Measurements from ENCODE around the gene ANOS1.
"Not testable (repeated sequence)": the region's sequence is repeated elsewhere in the genome, so short reads cannot be mapped to it uniquely, and the experiment has no call there.

Gene ANOS1

DNA sequence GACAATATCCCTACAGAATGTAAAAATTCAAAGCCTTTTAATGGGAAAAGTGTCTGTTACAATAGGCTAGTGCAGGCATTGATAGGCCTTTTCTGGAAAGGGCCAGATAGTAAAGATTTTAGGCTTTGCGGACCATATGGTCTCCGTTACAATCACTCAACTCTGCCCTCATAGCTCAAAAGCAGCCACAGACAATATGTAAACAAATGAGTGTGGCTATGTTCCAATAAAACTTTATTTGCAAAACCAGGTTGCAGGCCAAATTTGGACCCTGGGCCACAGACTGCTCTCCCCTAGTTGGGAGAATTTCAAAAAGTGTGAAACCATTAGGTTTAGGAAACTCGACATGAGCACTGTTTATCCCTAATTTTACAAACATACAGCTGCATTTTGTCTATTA lies 155.1 kb downstream of the ANOS1 start:
- Histone ChIP-seq H3K4me3 (ENCODE audit: control insufficient read depth in 1 of 7, extremely low read depth in 1 of 7, insufficient read depth in 4 of 7, low read depth in 2 of 7, low read length in 6 of 7) (no peak overlapping the region), H3K27ac (ENCODE audit: insufficient read depth in 1 of 2, low read depth in 1 of 2, low read length in 2 of 2, poor library complexity in 1 of 2, severe bottlenecking in 2 of 2) (no peak overlapping the region), H3K27me3 (replicated peaks in 2 of 5; ENCODE audit: control insufficient read depth in 4 of 5, insufficient read depth in 5 of 5, low read length in 4 of 5) (no peaks in the 10 kb centered on the region), H3K36me3 (ENCODE audit: control insufficient read depth in 4 of 4, insufficient read depth in 4 of 4, low read length in 3 of 4) (no peaks in the 10 kb centered on the region), H3K9me3 (ENCODE audit: control extremely low read depth in 1 of 5, control insufficient read depth in 4 of 5, insufficient read depth in 2 of 5, low read depth in 1 of 5, low read length in 4 of 5) (peaks cover 0 to 1% (median 0%) of the 10 kb centered on the region in 5 experiments), H3K4me1 (ENCODE audit: control extremely low read depth in 1 of 4, control insufficient read depth in 4 of 4, insufficient read depth in 4 of 4, low read length in 3 of 4) (no peaks in the 10 kb centered on the region)
- DNase-seq: no peak
- ChIA-PET CTCF (no interaction called here), POLR2A (no interaction called here)
- no CpG with 5 or more reads among the region's 3 CpGs for WGBS (ENCODE audit: insufficient coverage)

DNA sequence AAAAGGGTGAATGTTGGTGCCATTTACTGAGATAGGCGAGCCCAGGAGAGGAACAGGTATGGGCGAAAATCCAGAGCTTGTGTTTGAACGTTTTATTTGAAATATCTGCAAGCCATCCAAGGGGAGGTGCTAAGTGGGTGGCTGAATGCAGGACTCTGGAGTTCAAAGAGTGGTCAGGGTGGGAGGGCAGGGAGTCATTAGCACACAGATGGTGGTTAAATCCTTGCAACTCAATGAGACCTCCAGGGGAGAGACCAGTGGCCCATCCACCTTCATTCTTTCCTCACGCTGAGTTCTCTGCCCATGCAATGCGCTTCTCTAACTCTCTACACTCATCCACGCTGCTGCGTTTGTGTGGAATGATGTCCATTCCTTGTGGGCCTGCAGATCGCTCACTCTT lies 166.2 kb downstream of the ANOS1 start:
- H3K4me3 ChIP-seq (ENCODE audit: control insufficient read depth in 1 of 7, extremely low read depth in 1 of 7, insufficient read depth in 4 of 7, low read depth in 2 of 7, low read length in 6 of 7): no peak overlapping the region
- no peak for DNase-seq
- WGBS (ENCODE audit: insufficient coverage): 66% methylated on average over 7 of the region's 8 CpGs
- POLR2A ChIA-PET: no interaction called here
- no peaks in the 10 kb centered on the region for H3K9me3 ChIP-seq (ENCODE audit: control extremely low read depth in 1 of 5, control insufficient read depth in 4 of 5, insufficient read depth in 2 of 5, low read depth in 1 of 5, low read length in 4 of 5)
- no peaks in the 10 kb centered on the region for H3K4me1 ChIP-seq (ENCODE audit: control extremely low read depth in 1 of 4, control insufficient read depth in 4 of 4, insufficient read depth in 4 of 4, low read length in 3 of 4)
- no peaks in the 10 kb centered on the region for H3K27me3 ChIP-seq (replicated peaks in 2 of 5; ENCODE audit: control insufficient read depth in 4 of 5, insufficient read depth in 5 of 5, low read length in 4 of 5)
- no peak overlapping the region for H3K27ac ChIP-seq (ENCODE audit: insufficient read depth in 1 of 2, low read depth in 1 of 2, low read length in 2 of 2, poor library complexity in 1 of 2, severe bottlenecking in 2 of 2)
- no peaks in the 10 kb centered on the region for H3K36me3 ChIP-seq (ENCODE audit: control insufficient read depth in 4 of 4, insufficient read depth in 4 of 4, low read length in 3 of 4)
- CTCF ChIA-PET: no interaction called here

DNA sequence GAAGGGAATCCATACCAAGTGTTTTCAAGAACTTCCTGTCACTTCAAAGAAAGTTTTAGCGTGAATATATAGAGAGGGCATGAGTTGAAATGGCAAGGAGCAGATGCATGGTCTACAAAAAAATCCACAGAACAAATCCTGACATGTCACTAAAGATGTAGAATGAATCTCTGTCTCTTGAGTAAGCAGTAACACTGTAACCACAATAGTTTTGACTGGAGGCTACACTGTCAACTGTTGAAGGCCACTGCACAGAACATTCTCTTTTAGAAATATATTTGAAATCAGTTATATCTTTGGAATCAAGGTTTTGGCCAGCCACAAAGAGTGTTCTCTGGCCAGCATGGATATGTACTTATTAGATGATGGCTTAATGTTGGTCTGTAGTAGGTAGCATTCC lies 183.5 kb downstream of the ANOS1 start:
- Histone ChIP-seq H3K4me3 (ENCODE audit: control insufficient read depth in 1 of 7, extremely low read depth in 1 of 7, insufficient read depth in 4 of 7, low read depth in 2 of 7, low read length in 6 of 7) (no peak overlapping the region), H3K4me1 (ENCODE audit: control extremely low read depth in 1 of 4, control insufficient read depth in 4 of 4, insufficient read depth in 4 of 4, low read length in 3 of 4) (no peaks in the 10 kb centered on the region), H3K27me3 (replicated peaks in 2 of 5; ENCODE audit: control insufficient read depth in 4 of 5, insufficient read depth in 5 of 5, low read length in 4 of 5) (no peaks in the 10 kb centered on the region), H3K27ac (ENCODE audit: insufficient read depth in 1 of 2, low read depth in 1 of 2, low read length in 2 of 2, poor library complexity in 1 of 2, severe bottlenecking in 2 of 2) (no peak overlapping the region), H3K9me3 (ENCODE audit: control extremely low read depth in 1 of 5, control insufficient read depth in 4 of 5, insufficient read depth in 2 of 5, low read depth in 1 of 5, low read length in 4 of 5) (no peaks in the 10 kb centered on the region), H3K36me3 (ENCODE audit: control insufficient read depth in 4 of 4, insufficient read depth in 4 of 4, low read length in 3 of 4) (no peaks in the 10 kb centered on the region)
- ChIA-PET CTCF (no interaction called here), POLR2A (no interaction called here)
- DNase-seq: no peak
- no CpG with 5 or more reads among the region's 1 CpG for WGBS (ENCODE audit: insufficient coverage)

DNA sequence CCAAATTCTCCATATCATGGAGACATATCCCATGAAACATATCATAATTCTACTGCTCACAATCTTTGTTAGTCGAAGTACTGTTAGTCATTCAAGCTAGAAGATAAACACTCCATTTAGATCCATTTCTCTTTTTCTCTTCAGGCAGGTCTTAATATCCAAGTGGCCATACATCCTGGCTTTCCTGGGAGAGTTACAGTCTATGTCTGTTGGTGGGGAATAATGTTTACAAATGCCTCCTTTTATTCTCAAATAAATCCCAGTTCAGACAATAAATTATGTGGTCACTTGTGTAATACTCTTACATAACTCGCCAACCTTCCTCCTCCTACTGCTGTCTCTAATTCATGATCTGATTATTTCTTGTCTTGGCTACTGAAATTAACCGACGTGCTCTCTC lies 185.2 kb downstream of the ANOS1 start:
- WGBS (ENCODE audit: insufficient coverage): 94% methylated on average over 4 of the region's 4 CpGs
- Histone ChIP-seq H3K27me3 (replicated peaks in 2 of 5; ENCODE audit: control insufficient read depth in 4 of 5, insufficient read depth in 5 of 5, low read length in 4 of 5) (no peaks in the 10 kb centered on the region), H3K4me1 (ENCODE audit: control extremely low read depth in 1 of 4, control insufficient read depth in 4 of 4, insufficient read depth in 4 of 4, low read length in 3 of 4) (no peaks in the 10 kb centered on the region), H3K9me3 (ENCODE audit: control extremely low read depth in 1 of 5, control insufficient read depth in 4 of 5, insufficient read depth in 2 of 5, low read depth in 1 of 5, low read length in 4 of 5) (no peaks in the 10 kb centered on the region), H3K4me3 (ENCODE audit: control insufficient read depth in 1 of 7, extremely low read depth in 1 of 7, insufficient read depth in 4 of 7, low read depth in 2 of 7, low read length in 6 of 7) (no peak overlapping the region), H3K36me3 (ENCODE audit: control insufficient read depth in 4 of 4, insufficient read depth in 4 of 4, low read length in 3 of 4) (no peaks in the 10 kb centered on the region), H3K27ac (ENCODE audit: insufficient read depth in 1 of 2, low read depth in 1 of 2, low read length in 2 of 2, poor library complexity in 1 of 2, severe bottlenecking in 2 of 2) (no peak overlapping the region)
- ChIA-PET POLR2A (no interaction called here), CTCF (no interaction called here)
- no peak for DNase-seq

DNA sequence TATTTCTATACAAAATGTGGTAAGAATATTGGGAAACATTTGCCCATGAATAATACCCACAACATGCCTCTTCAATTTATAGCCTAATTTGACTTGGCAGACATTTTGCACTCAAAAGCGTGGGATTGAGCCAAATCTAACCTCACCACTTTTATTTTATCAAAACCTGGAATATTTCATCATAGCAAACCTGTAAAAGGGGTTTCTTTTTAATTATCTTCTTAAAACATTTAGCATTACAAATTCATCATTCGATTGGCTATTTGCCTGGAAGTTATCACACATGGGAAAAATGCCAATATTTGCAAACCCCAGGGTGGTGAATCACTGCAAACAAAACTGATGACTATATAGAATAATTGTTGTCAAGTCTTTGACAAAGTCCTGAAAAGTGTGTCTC lies 211.1 kb downstream of the ANOS1 start:
- CTCF ChIA-PET: no interaction called here
- H3K27me3 ChIP-seq (replicated peaks in 2 of 5; ENCODE audit: control insufficient read depth in 4 of 5, insufficient read depth in 5 of 5, low read length in 4 of 5): peaks cover 0 to 3% (median 0%) of the 10 kb centered on the region in 5 experiments
- no peak for DNase-seq
- no peaks in the 10 kb centered on the region for H3K9me3 ChIP-seq (ENCODE audit: control extremely low read depth in 1 of 5, control insufficient read depth in 4 of 5, insufficient read depth in 2 of 5, low read depth in 1 of 5, low read length in 4 of 5)
- no peaks in the 10 kb centered on the region for H3K36me3 ChIP-seq (ENCODE audit: control insufficient read depth in 4 of 4, insufficient read depth in 4 of 4, low read length in 3 of 4)
- H3K4me3 ChIP-seq (ENCODE audit: control insufficient read depth in 1 of 7, extremely low read depth in 1 of 7, insufficient read depth in 4 of 7, low read depth in 2 of 7, low read length in 6 of 7): no peak overlapping the region
- H3K4me1 ChIP-seq (ENCODE audit: control extremely low read depth in 1 of 4, control insufficient read depth in 4 of 4, insufficient read depth in 4 of 4, low read length in 3 of 4): no peaks in the 10 kb centered on the region
- no peak overlapping the region for H3K27ac ChIP-seq (ENCODE audit: insufficient read depth in 1 of 2, low read depth in 1 of 2, low read length in 2 of 2, poor library complexity in 1 of 2, severe bottlenecking in 2 of 2)
- 86% methylated on average over 1 of the region's 2 CpGs for WGBS (ENCODE audit: insufficient coverage)
- POLR2A ChIA-PET: no interaction called here

DNA sequence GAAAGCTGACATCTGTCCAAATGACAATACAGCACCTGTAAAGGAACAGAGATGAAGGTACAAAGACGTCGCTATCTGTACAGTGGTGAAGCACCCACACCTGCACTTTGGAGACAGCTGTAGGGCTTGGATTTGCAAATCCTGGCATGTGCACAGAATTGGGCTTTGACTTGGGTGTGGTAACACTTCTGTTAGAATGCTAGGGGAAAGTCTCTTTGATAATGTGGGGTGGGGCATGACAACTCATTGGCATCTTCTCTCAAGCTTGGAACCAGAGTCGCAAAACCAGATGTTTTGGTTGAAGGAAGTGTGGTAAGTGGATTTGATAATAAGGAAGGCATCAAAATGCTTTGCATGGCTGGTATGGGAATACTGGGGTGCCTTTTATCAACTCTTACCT lies 211.8 kb downstream of the ANOS1 start:
- ChIA-PET CTCF (interaction anchor here (0.6 kb wide), 1 partner anchor 471 kb away, joined by 3 read pairs; no protein-coding TSS in a partner anchor), POLR2A (no interaction called here)
- Histone ChIP-seq H3K27me3 (replicated peaks in 2 of 5; ENCODE audit: control insufficient read depth in 4 of 5, insufficient read depth in 5 of 5, low read length in 4 of 5) (peaks cover 0 to 3% (median 0%) of the 10 kb centered on the region in 5 experiments), H3K4me3 (ENCODE audit: control insufficient read depth in 1 of 7, extremely low read depth in 1 of 7, insufficient read depth in 4 of 7, low read depth in 2 of 7, low read length in 6 of 7) (no peak overlapping the region), H3K9me3 (ENCODE audit: control extremely low read depth in 1 of 5, control insufficient read depth in 4 of 5, insufficient read depth in 2 of 5, low read depth in 1 of 5, low read length in 4 of 5) (no peaks in the 10 kb centered on the region), H3K36me3 (ENCODE audit: control insufficient read depth in 4 of 4, insufficient read depth in 4 of 4, low read length in 3 of 4) (no peaks in the 10 kb centered on the region), H3K4me1 (ENCODE audit: control extremely low read depth in 1 of 4, control insufficient read depth in 4 of 4, insufficient read depth in 4 of 4, low read length in 3 of 4) (no peaks in the 10 kb centered on the region), H3K27ac (ENCODE audit: insufficient read depth in 1 of 2, low read depth in 1 of 2, low read length in 2 of 2, poor library complexity in 1 of 2, severe bottlenecking in 2 of 2) (no peak overlapping the region)
- no peak for DNase-seq
- 55% methylated on average over 3 of the region's 3 CpGs for WGBS (ENCODE audit: insufficient coverage)

DNA sequence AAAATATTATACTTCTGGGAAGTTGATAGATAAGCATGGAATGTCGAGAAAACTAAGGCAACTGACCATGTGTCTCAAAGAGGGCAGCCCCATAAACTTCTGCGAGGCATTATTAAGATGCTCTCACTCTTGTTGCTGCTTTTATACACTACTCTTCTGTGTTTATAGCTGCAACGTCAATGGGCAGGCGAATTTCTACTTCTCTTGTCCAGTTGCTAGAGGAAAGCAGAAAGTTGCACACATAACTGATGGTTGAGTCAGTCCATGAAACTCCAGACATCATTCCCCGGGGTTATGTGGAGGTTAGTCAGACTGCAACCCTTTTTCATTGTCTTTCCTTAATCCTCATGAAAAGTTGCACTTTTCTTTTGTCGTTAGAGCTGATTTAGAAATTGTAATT lies 227.5 kb downstream of the ANOS1 start:
- ChIA-PET POLR2A (no interaction called here), CTCF (no interaction called here)
- DNase-seq: no peak
- no peaks in the 10 kb centered on the region for H3K9me3 ChIP-seq (ENCODE audit: control extremely low read depth in 1 of 5, control insufficient read depth in 4 of 5, insufficient read depth in 2 of 5, low read depth in 1 of 5, low read length in 4 of 5)
- no peaks in the 10 kb centered on the region for H3K36me3 ChIP-seq (ENCODE audit: control insufficient read depth in 4 of 4, insufficient read depth in 4 of 4, low read length in 3 of 4)
- 90% methylated on average over 4 of the region's 6 CpGs for WGBS (ENCODE audit: insufficient coverage)
- H3K4me3 ChIP-seq (ENCODE audit: control insufficient read depth in 1 of 7, extremely low read depth in 1 of 7, insufficient read depth in 4 of 7, low read depth in 2 of 7, low read length in 6 of 7): no peak overlapping the region
- H3K4me1 ChIP-seq (ENCODE audit: control extremely low read depth in 1 of 4, control insufficient read depth in 4 of 4, insufficient read depth in 4 of 4, low read length in 3 of 4): no peaks in the 10 kb centered on the region
- H3K27me3 ChIP-seq (replicated peaks in 2 of 5; ENCODE audit: control insufficient read depth in 4 of 5, insufficient read depth in 5 of 5, low read length in 4 of 5): no peaks in the 10 kb centered on the region
- H3K27ac ChIP-seq (ENCODE audit: insufficient read depth in 1 of 2, low read depth in 1 of 2, low read length in 2 of 2, poor library complexity in 1 of 2, severe bottlenecking in 2 of 2): no peak overlapping the region

DNA sequence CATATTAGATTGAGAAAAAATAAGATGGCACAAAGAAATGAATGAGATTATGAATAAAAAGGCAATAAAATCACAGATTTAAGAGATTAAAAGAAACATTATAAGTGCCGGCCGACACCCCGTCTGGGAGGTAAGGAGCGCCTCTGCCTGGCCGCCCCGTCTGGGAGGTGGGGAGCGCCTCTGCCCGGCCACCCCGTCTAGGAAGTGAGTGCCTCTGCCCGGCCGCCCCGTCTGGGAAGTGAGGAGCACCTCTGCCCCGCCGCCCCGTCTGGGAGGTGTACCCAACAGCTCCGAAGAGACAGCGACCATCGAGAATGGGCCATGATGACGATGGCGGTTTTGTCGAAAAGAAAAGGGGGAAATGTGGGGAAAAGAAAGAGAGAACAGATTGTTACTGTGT lies 229.8 kb downstream of the ANOS1 start:
- H3K4me3 ChIP-seq (ENCODE audit: control insufficient read depth in 1 of 7, extremely low read depth in 1 of 7, insufficient read depth in 4 of 7, low read depth in 2 of 7, low read length in 6 of 7); H3K27me3 ChIP-seq (replicated peaks in 2 of 5; ENCODE audit: control insufficient read depth in 4 of 5, insufficient read depth in 5 of 5, low read length in 4 of 5); H3K27ac ChIP-seq (ENCODE audit: insufficient read depth in 1 of 2, low read depth in 1 of 2, low read length in 2 of 2, poor library complexity in 1 of 2, severe bottlenecking in 2 of 2); DNase-seq; H3K36me3 ChIP-seq (ENCODE audit: control insufficient read depth in 4 of 4, insufficient read depth in 4 of 4, low read length in 3 of 4); POLR2A ChIA-PET; H3K4me1 ChIP-seq (ENCODE audit: control extremely low read depth in 1 of 4, control insufficient read depth in 4 of 4, insufficient read depth in 4 of 4, low read length in 3 of 4); CTCF ChIA-PET; H3K9me3 ChIP-seq (ENCODE audit: control extremely low read depth in 1 of 5, control insufficient read depth in 4 of 5, insufficient read depth in 2 of 5, low read depth in 1 of 5, low read length in 4 of 5): not testable (repeated sequence)
- 94% methylated on average over 9 of the region's 21 CpGs for WGBS (ENCODE audit: insufficient coverage)

All from common myeloid progenitor, CD34-positive (primary cell).